Duodenal mucosa (tissue), 2 donors: Measurements from ENCODE around the gene JOSD2.
A peak's percentile ranks its signal among the peaks of the same experiment; 100 is the strongest.

ENCODE experiments used
- H3K27ac ChIP-seq: one replicate; pipeline ENCODE4 v1.7.0; 2013; ENCODE audit warnings: low read depth, low read length
- H3K27me3 ChIP-seq, 2 donors: one replicate each; pipeline ENCODE4 v1.7.0; 2013; ENCODE audit warnings: low read length in 2 of 2, control low read depth in 1 of 2; ENCODE audit not compliant: insufficient read depth in 2 of 2, control insufficient read depth in 1 of 2
- H3K36me3 ChIP-seq, 2 donors: one replicate each; pipeline ENCODE4 v1.7.0; 2013; ENCODE audit warnings: low read length in 2 of 2, control low read depth in 1 of 2; ENCODE audit not compliant: insufficient read depth in 2 of 2, control insufficient read depth in 1 of 2
- H3K4me1 ChIP-seq, 2 donors: one replicate each; pipeline ENCODE4 v1.7.0; 2013; ENCODE audit warnings: low read length in 2 of 2, control low read depth in 1 of 2; ENCODE audit not compliant: insufficient read depth in 2 of 2, control insufficient read depth in 1 of 2
- H3K4me3 ChIP-seq, 2 donors: one replicate each; pipeline ENCODE4 v1.7.0; 2013; ENCODE audit warnings: low read length in 2 of 2, low read depth in 1 of 2
- H3K9ac ChIP-seq, 2 donors: one replicate each; pipeline ENCODE4 v1.7.0; 2013; ENCODE audit warnings: low read length in 2 of 2, low read depth in 1 of 2
- H3K9me3 ChIP-seq, 2 donors: one replicate each; pipeline ENCODE4 v1.7.0; 2013; ENCODE audit warnings: low read length in 2 of 2, control low read depth in 1 of 2; ENCODE audit not compliant: control insufficient read depth in 1 of 2

Gene JOSD2

GRCh38 chr19:50513746-50514345 lies 2.9 kb upstream of the JOSD2 start, which contains the start of gene ASPDH:
Gene ASPDH (minus strand): TSS chr19:50513913. CDS start chr19:50513823, 90 bp downstream.
- H3K4me1 ChIP-seq, result peaks cover 8 to 11% of the 10 kb centered on the region in 2 donors
- H3K27me3 ChIP-seq, result peaks cover 0 to 13% of the 10 kb centered on the region in 2 donors
- no peaks in the 10 kb centered on the region for H3K9me3 ChIP-seq
- no peak within 1 kb of the TSS for H3K9ac ChIP-seq
- H3K27ac ChIP-seq, result no peak within 1 kb of the TSS
- H3K36me3 ChIP-seq, result no peaks in the 10 kb centered on the region
- H3K4me3 ChIP-seq, result no peak within 1 kb of the TSS

- Histone ChIP-seq H3K9me3 (no peaks in the 10 kb centered on the region), H3K27ac (no peak overlapping the region), H3K36me3 (no peaks in the 10 kb centered on the region), H3K4me3 (no peak overlapping the region), H3K9ac (no peak overlapping the region), H3K4me1 (peaks cover 8 to 11% of the 10 kb centered on the region in 2 donors), H3K27me3 (peaks cover 0 to 13% of the 10 kb centered on the region in 2 donors)
Observed at GRCh38 chr19:50512999-50513745, 2.2 kb upstream of the JOSD2 start.

DNA sequence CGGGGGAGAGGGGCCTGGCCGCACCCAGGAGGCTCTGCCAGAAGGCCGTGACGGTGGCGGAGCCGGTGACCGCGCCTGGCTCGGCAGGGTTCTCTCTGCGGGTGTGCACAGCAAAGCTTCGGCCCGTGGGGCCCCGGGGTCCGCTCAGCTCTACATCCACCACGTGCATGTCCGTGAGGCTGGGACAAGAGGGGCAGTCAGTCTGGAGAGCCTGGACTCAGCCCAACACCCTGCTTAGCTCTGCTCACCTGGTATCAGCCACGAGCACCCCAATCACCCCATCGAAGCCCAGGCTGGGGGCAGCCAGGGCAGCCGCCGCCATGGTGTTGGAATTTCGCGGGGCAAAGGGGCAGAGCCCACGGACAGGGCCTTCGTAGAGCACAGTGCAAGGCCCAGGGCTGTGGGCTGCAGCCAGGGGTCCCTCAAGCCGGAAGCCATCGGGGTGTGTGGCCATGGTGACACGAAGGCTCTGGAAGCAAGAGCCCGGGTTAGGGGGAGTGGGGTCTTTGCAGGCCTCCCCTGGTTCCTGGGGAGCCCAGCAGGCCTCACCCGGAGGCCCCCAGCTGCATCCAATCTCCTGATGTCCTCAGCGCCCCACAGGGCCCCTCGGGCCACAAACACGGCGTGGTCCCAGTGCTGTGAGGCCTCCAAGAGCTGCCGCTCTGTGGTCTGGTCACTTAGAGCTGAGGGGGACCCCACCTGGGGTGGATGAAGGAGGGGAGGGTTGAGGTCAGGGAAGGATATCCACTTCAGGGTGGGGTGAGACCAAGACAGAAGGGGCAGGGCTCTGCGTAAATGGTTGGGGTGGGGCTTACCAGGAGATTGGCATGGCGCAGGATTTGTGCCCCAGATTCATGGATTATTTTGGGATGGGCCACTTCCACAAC lies 1.4 kb upstream of the JOSD2 start:
- no peaks in the 10 kb centered on the region for H3K36me3 ChIP-seq
- peak overlapping the region in 1 of 2 donors; percentile 24 for H3K9ac ChIP-seq
- peaks cover 0 to 13% of the 10 kb centered on the region in 2 donors for H3K27me3 ChIP-seq
- H3K27ac ChIP-seq, result no peak overlapping the region
- peaks cover 8 to 11% of the 10 kb centered on the region in 2 donors for H3K4me1 ChIP-seq
- H3K4me3 ChIP-seq, result peak overlapping the region in 1 of 2 donors; percentile 94
- no peaks in the 10 kb centered on the region for H3K9me3 ChIP-seq

DNA sequence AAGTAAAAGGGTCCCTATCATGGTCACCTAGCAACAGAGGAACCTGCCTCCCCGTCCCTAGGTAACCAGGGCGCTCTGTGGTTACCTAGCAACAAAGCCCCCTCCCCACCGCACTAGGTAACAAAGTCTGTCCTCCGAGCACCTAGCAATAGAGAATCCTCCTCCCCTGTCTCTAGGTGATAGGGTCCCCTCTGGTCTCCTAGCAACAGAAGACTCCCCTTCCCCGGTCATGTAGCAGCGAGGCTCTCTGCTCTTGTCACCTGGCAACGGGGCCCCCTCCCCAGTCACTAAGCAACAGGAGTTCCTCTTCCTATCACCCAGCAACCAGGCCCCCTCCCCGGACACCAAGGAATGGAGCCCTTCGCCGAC lies 307 bp downstream of the JOSD2 start:
- peaks cover 8 to 11% of the 10 kb centered on the region in 2 donors for H3K4me1 ChIP-seq
- no peaks in the 10 kb centered on the region for H3K9me3 ChIP-seq
- peaks cover 0 to 13% of the 10 kb centered on the region in 2 donors for H3K27me3 ChIP-seq
- H3K4me3 ChIP-seq, result peak overlapping the region; percentile 74 to 94
- H3K36me3 ChIP-seq, result no peaks in the 10 kb centered on the region
- peak overlapping the region; percentile 53 to 83 for H3K9ac ChIP-seq
- peak overlapping the region; percentile 56 for H3K27ac ChIP-seq

- H3K9me3 ChIP-seq, result no peaks in the 10 kb centered on the region
- H3K4me1 ChIP-seq, result peaks cover 8 to 11% of the 10 kb centered on the region in 2 donors
- no peak overlapping the region for H3K27ac ChIP-seq
- peak overlapping the region; percentile 53 to 83 for H3K9ac ChIP-seq
- H3K27me3 ChIP-seq, result peaks cover 0 to 11% of the 10 kb centered on the region in 2 donors
- H3K36me3 ChIP-seq, result no peaks in the 10 kb centered on the region
- peak overlapping the region; percentile 74 to 94 for H3K4me3 ChIP-seq
Observed at GRCh38 chr19:50510121-50510670, 795 bp downstream of the JOSD2 start.

DNA sequence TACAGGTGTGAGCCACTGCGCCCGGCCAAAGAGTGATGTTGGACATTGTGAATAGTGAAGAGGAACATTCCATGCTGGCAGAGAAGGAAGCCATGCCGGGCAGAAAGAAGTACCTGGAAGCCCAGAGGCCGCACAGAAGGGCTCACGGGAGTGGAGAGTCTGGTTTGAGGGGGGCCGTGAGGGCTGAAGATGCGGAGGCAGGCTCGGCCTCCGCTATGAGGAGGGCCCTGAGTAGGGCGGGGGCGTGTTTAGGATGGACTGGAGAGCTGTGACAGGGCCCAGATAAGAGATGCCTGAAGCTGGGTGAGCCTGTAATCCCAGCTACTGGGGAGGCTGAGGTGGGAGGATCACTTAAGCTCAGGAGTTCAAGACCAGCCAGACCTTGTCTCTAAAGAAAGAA lies 1.6 kb downstream of the JOSD2 start:
- Histone ChIP-seq H3K36me3 (no peaks in the 10 kb centered on the region), H3K9ac (no peak overlapping the region), H3K4me3 (no peak overlapping the region), H3K4me1 (peaks cover 8 to 11% of the 10 kb centered on the region in 2 donors), H3K27ac (no peak overlapping the region), H3K9me3 (no peaks in the 10 kb centered on the region), H3K27me3 (peaks cover 0 to 10% of the 10 kb centered on the region in 2 donors)

DNA sequence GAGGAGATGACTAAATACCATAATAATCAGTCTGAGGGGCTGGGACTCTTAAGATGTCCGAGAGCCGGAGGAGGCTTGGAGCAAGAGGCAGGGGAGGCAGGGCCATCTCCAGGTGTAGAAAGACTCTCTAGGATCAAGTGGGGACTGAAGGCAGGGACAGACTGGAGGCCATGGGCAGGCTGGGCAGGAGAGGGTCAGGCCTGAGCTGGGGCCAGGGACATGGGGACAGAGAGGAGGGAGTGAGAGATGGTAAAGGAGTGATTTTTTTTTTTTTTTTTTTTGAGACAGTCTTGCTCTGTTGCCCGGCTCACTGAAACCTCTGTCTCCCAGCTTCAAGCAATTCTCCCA lies 2.2 kb downstream of the JOSD2 start:
- Histone ChIP-seq H3K27me3 (peaks cover 0 to 6% of the 10 kb centered on the region in 2 donors), H3K4me1 (peaks cover 8 to 11% of the 10 kb centered on the region in 2 donors), H3K27ac (no peak overlapping the region), H3K36me3 (no peaks in the 10 kb centered on the region), H3K9ac (no peak overlapping the region), H3K4me3 (no peak overlapping the region), H3K9me3 (no peaks in the 10 kb centered on the region)

DNA sequence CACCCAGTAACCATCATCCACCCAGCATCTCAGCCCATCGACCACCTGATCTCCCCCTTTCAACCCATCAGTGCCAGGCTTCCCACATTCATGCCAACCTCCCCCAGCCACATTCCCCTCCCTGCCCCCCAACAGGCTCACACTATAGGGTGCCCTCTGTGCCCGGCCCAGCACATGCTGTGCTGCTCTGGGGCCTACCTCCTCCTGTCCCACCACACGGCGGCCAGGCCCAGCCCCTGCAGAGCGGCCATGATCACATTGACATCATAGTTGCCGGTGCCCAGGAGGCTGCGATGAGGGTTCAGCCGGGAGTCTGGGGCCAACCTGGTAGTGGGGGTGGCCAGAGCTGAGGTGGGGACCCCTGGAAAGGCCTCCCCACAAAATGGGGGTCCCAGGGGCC lies 3.6 kb downstream of the JOSD2 start:
- no peaks in the 10 kb centered on the region for H3K27me3 ChIP-seq
- no peak overlapping the region for H3K9ac ChIP-seq
- peaks cover 8 to 11% of the 10 kb centered on the region in 2 donors for H3K4me1 ChIP-seq
- no peak overlapping the region for H3K27ac ChIP-seq
- H3K9me3 ChIP-seq, result no peaks in the 10 kb centered on the region
- no peaks in the 10 kb centered on the region for H3K36me3 ChIP-seq
- H3K4me3 ChIP-seq, result no peak overlapping the region

GRCh38 chr19:50506700-50507099 lies 4.3 kb downstream of the JOSD2 start:
- Histone ChIP-seq H3K27me3 (no peaks in the 10 kb centered on the region), H3K27ac (no peak overlapping the region), H3K4me3 (no peak overlapping the region), H3K36me3 (no peaks in the 10 kb centered on the region), H3K9me3 (no peaks in the 10 kb centered on the region), H3K4me1 (peaks cover 8 to 11% of the 10 kb centered on the region in 2 donors), H3K9ac (no peak overlapping the region)
